Measurements from ENCODE around the gene NKIRAS1.

- TF ChIP-seq CTCF (IDR thresholded peaks at IDR 0.05; ENCODE audit: borderline replicate concordance, extremely low read depth, low read length, poor library complexity, severe bottlenecking) (no peak), EZH2 (IDR thresholded peaks at IDR 0.05; ENCODE audit: borderline replicate concordance, low read depth, low read length, severe bottlenecking) (no peak)
Observed at GRCh38 chr3:23843869-23844268, 72.9 kb downstream of the NKIRAS1 start.
